GM18505 (cell line): ENCODE results near the gene LPCAT3.
A peak's percentile ranks its signal among the peaks of the same experiment; 100 is the strongest.
"Not testable (repeated sequence)": the region's sequence is repeated elsewhere in the genome, so short reads cannot be mapped to it uniquely, and the experiment has no call there.

Experiments used
- ATAC-seq: cut with Tn5 transposase; IDR thresholded peaks from one replicate; pipeline ENCODE4 v1.9.1; 2021; ENCODE audit not compliant: unreplicated experiment
- POLR2A ChIP-seq: IDR thresholded peaks from 4 replicates; pipeline ENCODE4 v1.6.1; 2011; ENCODE audit warnings: borderline replicate concordance; ENCODE audit not compliant: insufficient read depth, insufficient read length; ENCODE audit errors: extremely low read depth

The LPCAT3 gene

DNA sequence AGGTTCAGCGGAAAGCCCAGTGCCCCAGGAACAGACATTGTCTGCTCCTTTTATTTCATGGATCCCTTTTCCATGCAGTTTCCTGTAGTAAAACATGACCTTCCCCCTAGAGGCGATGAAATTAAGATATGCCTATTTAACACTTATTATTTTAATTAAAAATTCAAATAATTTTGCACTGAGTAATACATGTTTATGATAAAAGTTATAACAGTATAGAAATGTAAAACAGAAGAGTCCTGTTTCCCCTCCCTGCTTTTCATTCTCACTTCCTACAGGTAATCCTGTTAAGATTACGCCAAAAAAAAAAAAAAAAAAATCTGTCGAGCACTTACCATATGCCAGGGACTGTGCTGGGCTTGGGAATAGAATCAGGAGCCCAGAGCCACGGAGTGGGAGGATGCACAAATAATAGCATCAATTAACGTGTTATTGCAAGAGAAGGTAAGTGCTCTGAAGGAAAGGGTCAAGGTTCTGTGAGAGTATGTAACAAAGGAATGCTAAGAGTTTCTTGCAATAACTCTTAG, 830 bp upstream of the LPCAT3 start:
- TF ChIP-seq POLR2A = no peak
- ATAC-seq = no peak

DNA sequence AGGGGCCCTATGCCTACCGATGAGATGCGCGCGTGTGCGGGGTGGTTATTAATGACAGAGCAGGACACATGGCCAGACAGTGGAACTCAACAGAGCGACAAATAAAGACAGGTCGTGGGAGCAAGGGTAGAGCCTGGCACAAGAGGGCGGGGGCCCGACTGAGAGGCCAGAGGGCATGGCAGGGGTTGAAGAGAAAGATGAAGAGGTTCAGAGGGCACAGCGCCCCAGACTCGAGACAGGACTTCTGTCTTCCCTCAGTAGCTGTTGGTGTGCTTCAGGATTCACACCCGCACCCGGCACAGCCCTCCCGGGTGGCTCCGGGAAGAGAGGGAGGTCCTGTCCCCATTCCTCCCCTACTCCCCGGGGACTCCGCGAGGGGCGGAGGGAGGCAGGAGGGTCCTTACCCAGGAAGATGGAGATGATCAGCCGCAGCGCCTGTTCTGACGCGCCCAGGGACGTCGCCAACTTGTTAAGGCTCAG, 366 bp downstream of the LPCAT3 start:
- no peak for TF ChIP-seq POLR2A
- ATAC-seq = peak; percentile 18

DNA sequence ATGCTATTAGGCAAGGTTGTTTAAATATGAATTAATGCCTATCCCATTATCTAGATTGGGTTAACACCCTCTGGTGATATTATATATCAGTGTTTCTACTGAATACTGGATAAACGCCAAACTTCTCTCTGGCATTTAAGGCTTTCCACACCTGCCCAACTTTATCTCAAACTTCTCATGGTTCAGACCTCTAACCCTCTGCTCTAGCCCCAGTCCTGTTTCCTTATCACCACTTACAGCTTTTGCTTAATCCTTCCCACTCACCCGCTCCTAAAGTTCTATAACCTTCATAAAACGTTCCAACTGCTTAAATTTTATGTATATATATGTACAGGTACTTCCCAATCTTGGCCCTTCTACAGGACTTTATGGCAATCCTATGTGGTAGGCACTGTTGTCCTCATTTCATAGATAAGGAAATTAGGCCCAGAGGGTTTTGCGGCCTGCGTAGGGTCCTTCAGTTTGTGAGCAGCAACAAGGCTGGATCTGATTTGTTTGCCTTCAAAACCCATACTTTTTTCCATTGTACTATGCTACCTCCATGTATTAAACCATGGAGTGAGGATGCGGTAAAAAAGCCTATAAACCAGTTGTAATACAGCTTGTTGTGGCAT, 1.2 kb downstream of the LPCAT3 start:
- no peak for ATAC-seq

GRCh38 chr12:7015555-7016370, 2.5 kb downstream of the LPCAT3 start:
- TF ChIP-seq POLR2A = no peak
- ATAC-seq = no peak

More for the DNA sequence above, 1.2 kb downstream of the LPCAT3 start:
- TF ChIP-seq POLR2A = no peak

DNA sequence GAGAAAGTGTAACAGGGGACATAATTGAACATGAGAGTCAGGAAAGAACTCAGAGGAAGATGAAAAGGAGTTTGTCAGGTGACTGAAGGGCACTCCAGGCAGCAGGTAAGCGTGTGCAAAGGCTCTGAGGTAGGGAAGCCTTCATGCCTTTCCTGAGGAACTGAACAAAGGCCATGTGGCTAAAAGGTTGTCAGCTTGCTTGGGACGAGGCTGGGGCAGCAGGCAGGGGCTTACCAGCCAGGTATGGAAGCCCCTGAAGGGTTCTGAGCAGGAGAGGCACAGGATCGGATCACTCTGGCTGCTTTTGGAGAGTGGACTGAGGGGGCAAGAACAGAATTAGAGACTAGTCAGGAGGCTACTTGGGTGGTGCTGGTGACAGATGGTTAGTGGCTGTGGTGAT, 5.2 kb downstream of the LPCAT3 start:
- no peak for TF ChIP-seq POLR2A
- ATAC-seq = no peak

DNA sequence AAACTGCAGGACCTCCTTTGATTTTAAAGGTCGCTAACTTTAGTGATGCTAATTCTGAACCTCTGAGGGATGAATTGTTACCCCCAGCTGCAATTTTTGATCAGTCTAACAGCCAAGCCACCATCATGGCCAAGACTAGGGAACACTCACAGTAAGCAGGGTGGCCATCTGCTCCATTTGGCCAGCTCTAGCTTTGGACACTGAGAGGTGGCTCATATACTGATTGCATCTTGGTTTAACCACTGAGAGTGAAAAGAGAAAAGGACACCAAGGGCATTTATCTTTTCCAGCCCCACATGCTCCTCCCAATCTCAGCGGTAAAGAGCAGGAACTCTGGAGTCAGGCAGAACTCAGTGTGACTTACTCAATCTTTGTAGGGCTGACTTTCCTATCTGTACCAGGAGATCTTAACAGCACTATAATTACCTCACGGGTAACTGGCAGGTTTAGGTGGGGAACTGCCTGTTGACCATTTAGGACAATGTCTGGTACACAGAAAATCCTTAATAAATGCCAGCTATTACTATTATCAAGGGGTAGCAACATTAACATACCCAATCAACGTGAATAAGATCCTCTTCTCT, 6.2 kb downstream of the LPCAT3 start:
- TF ChIP-seq POLR2A = no peak
- no peak for ATAC-seq

GRCh38 chr12:7011398-7011797, 6.9 kb downstream of the LPCAT3 start:
- ATAC-seq = not testable (repeated sequence)

- TF ChIP-seq POLR2A = no peak
- ATAC-seq = no peak
Observed at GRCh38 chr12:7009512-7009911, 8.8 kb downstream of the LPCAT3 start.

- ATAC-seq = no peak
- TF ChIP-seq POLR2A = no peak
Observed at GRCh38 chr12:7008864-7009263, 9.4 kb downstream of the LPCAT3 start.

DNA sequence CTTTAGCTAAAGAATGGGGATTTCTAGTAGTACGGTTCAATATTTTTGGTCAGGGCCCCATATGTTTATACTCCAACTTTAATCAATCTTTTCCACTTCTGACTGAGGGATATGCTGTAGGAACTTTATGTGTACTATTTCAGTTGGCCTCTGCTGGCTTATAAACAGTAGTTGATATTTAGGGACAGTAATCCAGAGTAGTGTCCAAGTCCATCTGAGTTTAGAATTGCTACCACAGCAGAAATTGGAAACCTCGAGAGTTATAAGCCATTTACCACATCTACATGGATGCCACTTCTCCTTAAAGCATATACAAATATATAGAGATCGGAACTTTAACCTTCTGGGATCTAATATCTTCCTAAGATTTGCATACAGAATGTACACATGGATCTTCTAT, 11.6 kb downstream of the LPCAT3 start:
- ATAC-seq = no peak

DNA sequence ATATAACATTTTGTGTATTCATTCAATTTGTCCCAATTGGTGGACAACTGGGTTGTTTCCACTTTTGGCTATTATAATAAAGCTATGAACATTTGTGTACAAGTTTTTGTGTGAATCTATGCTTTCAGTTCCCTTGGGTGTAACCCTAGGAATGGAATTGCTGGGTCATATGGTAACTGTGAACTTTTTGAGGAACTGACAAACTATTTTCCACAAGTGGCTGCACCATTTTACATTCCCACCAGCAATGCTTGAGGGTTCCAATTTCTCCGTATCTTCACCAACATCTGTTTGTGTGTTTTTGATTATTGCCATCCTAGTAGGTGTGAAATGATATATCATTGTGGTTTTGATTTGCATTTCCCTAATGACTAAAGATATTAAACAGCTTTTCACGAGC, 13.0 kb downstream of the LPCAT3 start:
- TF ChIP-seq POLR2A = no peak
- no peak for ATAC-seq

More for the DNA sequence above, 11.6 kb downstream of the LPCAT3 start:
- TF ChIP-seq POLR2A = no peak

GRCh38 chr12:7004840-7005239, 13.4 kb downstream of the LPCAT3 start:
- no peak for TF ChIP-seq POLR2A
- ATAC-seq = no peak

DNA sequence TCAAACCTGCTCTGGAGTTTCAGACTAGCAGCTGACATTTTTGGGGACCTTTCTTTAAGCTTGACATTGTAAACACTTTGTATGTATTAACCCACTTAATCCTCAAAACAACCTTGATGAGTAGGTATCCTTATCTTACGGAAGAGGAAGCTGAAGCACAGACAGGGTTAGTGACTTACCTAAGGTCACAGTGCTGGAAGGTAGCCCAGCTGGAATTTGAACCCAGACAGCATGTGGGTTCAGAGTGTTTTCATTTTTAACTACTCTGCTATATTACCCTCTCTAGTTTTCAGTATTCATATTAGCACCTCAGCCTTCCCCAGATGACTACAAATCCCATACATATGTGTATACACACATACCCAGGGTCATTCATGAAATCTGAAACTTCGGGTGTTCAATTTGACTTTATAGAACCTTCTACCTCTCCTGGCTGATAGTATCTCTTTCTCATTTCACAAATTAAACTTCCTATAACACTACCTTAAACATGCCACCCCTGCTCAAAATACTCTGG, 13.9 kb downstream of the LPCAT3 start:
- ATAC-seq = no peak
- no peak for TF ChIP-seq POLR2A

- TF ChIP-seq POLR2A = no peak
- no peak for ATAC-seq
Observed at GRCh38 chr12:7001921-7002591, 16.2 kb downstream of the LPCAT3 start.
